Fibroblast of the conjunctiva (primary cell): ENCODE results near the gene ZNF750.
A peak's percentile ranks its signal among the peaks of the same experiment; 100 is the strongest.

ENCODE experiments used
- DNase-seq: peaks from one replicate; pipeline ENCODE4 v3.0.0-alpha.2; 2010; ENCODE audit warnings: low read depth

Gene ZNF750

GRCh38 chr17:82859431-82860403, 19.9 kb upstream of the ZNF750 start:
- DNase-seq: peak; percentile 12

GRCh38 chr17:82858376-82859126, 18.7 kb upstream of the ZNF750 start:
- DNase-seq: no peak

DNA sequence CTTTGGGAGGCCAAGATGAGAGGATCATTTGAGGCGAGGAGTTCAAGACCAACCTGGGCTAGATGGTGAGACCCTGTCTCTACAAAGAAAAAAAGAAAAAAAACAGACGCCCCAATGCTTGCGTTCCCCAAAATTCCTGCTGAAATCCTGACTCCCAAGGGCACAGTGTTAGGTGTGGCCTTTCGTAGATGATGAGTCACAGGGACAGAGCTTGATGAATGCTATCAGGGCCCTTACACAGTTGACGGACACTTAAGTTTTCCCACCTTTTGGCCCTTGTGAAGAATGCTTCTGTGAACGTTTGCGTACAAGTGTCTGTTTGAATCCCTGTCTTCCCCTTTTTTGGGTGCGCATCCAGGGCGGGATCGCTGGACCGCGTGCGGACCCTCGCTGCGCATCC, 16.5 kb upstream of the ZNF750 start:
- no peak for DNase-seq

DNA sequence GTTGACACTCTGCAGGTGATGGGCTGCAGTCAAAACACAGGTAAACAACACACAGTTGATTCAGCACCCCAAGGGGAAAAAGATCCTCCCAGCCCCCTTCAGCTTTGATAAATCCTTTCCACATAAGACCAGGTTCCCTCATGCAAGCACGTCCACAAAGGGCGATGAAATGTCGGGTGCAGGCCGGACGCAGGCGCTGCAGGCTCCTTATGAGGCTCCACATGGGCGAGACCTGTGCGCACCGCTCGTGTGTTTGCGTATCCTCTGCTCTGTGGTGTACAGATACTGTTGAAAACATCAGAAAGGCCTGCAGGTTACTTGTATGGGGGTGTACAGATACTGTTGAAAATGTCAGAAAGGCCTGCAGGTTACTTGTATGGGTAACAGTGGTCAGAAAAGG, 14.4 kb upstream of the ZNF750 start:
- DNase-seq: no peak

GRCh38 chr17:82851381-82851780, 11.6 kb upstream of the ZNF750 start:
- no peak for DNase-seq

- DNase-seq: no peak
These were observed 9.5 kb upstream of the ZNF750 start for GRCh38 chr17:82849076-82849945.

DNA sequence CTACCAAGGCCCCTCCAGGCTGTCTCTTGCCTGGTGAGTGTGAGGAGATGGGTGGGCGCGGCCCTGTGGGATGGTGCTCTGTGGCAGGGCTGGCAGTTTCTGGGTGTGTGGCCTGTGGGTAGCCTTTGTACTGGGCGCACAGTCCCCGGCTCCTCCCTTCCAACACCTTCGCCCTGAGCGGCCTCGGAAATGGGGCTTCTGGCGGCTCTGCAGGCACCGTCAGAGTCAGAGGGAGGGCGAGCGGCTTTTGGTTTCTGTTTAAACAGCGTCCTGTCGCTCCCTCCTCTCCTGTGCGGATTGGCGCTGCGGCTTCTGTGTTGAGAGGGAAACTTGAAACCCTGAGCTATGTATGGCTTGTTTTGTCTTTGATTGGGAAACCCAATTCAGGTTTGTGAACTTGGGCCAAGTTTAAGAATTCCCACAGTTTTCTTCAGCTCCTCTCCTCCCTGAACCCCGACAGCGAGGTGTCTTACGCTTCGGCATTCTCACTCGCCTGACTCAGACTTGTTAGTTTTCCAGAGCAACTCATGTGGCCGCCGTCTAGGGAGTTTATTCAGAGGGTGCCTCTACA, 8.3 kb upstream of the ZNF750 start:
- peak; percentile 53 for DNase-seq

- no peak for DNase-seq
These were observed 6.4 kb upstream of the ZNF750 start for GRCh38 chr17:82846061-82846691.

DNA sequence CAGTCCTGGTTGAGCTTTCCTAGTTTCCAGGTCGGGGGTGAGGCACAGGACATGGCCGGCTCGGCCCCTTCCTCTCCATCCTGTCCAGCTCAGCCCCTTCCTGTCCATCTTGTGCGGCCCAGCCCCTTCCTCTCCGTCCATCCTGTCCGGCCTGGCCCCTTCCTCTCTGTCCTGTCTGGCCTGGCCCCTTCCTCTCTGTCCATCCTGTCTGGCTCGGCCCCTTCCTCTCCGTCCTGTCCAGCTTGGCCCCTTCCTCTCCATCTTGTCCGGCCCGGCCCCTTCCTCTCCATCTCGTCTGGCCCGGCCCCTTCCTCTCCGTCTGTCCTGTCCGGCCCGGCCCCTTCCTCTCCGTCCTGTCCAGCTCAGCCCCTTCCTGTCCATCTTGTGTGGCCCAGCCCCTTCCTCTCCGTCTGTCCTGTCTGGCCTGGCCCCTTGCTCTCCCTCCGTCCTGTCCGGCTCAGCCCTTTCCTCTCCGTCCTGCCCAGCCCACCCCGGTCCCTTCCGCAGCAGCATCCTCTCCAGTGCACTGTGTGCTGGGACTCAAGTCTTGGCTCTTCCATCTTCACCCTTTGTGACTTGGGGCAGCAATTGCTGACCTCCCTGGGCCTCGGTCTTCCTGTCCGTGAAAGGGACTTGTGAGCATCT, 5.5 kb upstream of the ZNF750 start:
- DNase-seq: no peak

- no peak for DNase-seq
These were observed 5.0 kb upstream of the ZNF750 start for GRCh38 chr17:82844796-82845162.

GRCh38 chr17:82843904-82844680, 4.3 kb upstream of the ZNF750 start:
- DNase-seq: no peak

DNA sequence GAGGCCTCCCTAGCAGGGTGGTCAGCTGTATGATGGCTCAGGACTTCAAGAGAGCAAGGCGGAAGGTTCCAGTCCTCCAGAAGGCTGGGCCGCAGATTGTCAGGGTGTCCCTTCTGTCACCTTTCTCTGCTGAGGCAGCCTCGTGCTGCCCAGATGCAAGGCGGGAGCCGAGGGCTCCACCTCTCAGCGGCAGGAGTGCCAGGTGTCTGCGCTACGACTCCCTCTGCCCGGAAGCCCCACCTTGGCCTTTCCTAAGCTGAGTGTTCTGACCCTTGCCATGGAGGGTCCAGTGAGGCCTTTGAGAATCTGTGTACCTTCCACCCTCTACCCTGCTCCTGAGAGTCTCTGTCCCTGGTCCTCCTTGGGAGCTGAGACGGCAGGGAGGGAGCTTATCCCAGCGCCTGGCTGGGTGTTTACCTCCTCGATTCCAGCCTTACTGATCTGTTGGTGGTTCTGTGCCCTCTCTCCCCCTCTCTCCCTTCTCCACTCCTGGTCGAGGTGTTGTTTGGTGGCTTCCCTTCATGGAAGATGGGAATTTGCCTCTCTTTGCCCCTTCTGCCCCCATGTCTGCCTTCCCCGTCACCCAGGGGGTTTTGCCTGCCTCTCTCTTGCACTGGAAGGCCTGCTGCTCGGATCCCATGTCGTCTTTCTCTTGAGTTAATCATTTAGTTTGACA, 2.2 kb upstream of the ZNF750 start:
- DNase-seq: no peak

DNA sequence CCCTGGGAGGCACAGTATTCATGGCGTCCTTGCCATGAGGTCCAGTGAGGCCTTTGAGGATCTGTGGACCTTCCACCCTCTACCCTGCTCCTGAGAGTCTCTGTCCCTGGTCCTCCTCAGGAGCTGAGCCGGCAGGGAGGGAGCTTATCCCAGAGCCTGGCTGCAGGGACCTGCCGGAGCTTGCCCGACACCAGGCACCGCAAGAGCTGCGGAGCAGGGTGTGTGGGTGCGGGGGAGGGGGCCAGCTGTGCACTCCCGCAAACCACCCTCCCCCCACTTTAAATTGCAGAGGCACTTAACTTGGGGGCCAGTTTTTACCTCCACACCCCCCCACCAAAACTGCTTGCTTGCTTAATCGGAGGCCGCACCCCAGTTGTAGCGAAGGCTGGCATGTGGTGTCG, 609 bp upstream of the ZNF750 start:
- DNase-seq: no peak

DNA sequence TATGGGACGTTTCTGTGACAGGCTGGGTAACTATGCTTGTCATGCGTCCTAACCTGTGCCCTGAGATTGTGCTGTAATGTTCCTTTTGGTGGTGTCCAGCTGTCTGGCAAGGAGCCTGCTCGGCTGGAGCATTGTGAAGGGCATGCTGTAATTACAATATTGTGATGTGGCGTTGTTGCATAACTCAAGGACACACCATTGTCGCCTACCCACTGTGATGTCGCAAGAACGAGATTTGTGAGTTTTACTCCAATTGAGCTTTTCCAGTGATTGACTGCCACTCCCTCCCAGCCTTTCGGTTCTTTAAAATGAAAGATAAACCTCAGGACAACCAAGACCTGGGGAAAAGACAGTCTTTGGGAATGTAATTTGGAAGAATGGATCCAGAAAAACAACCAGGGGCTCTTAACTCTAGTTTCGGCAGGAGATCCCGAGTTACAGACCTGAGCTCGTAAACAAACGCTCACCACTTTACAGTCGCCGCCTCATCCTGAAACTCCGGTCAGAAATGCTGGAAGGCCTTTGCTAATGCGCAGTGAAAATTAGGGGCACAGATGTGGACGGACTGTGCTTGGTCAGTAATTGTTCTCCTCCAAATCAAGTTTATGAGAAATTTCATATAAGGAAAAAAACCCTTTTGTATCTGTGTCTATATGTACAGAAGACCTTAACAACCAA, 1.3 kb downstream of the ZNF750 start:
- no peak for DNase-seq

GRCh38 chr17:82837586-82838320, 2.1 kb downstream of the ZNF750 start:
- no peak for DNase-seq

- peak; percentile 52 for DNase-seq
These were observed 2.9 kb downstream of the ZNF750 start for GRCh38 chr17:82836823-82837357.

- no peak for DNase-seq
These were observed 3.9 kb downstream of the ZNF750 start for GRCh38 chr17:82835766-82836512.
